Mesenchymal stem cell (in vitro differentiated cells and primary cell): ENCODE measurements around the gene HNRNPM.
A peak's percentile ranks its signal among the peaks of the same experiment; 100 is the strongest.

ENCODE experiments used
- DNase-seq: peaks from one replicate; pipeline ENCODE4 v3.0.0-alpha.2; 2013
- H2AFZ ChIP-seq: one replicate; pipeline ENCODE4 v1.6.1; 2013; ENCODE audit warnings: low read depth, mild to moderate bottlenecking, control low read depth, inconsistent platforms, low read length, moderate library complexity
- H2AK5ac ChIP-seq: 2 replicates; pipeline ENCODE4 v1.6.1; 2013; ENCODE audit warnings: low read length, moderate library complexity, mild to moderate bottlenecking, inconsistent platforms; ENCODE audit not compliant: severe bottlenecking
- H2BK120ac ChIP-seq: one replicate; pipeline ENCODE4 v1.6.1; 2013; ENCODE audit warnings: low read depth, mild to moderate bottlenecking, inconsistent platforms, low read length, moderate library complexity
- H2BK12ac ChIP-seq, 2 experiments: one replicate each; pipeline ENCODE4 v1.6.1; 2013; ENCODE audit warnings: inconsistent platforms in 2 of 2, low read length in 2 of 2, mild to moderate bottlenecking in 2 of 2, moderate library complexity in 2 of 2, control low read depth in 1 of 2
- H2BK15ac ChIP-seq: one replicate; pipeline ENCODE4 v1.6.1; 2013; ENCODE audit warnings: mild to moderate bottlenecking, low read depth, inconsistent platforms; ENCODE audit not compliant: poor library complexity, severe bottlenecking
- H2BK5ac ChIP-seq: 2 replicates; pipeline ENCODE4 v1.6.1; 2013; ENCODE audit warnings: low read depth, mild to moderate bottlenecking, low read length, control low read depth, inconsistent platforms; ENCODE audit not compliant: poor library complexity, severe bottlenecking
- H3K14ac ChIP-seq, 2 experiments: one replicate each; pipeline ENCODE4 v1.6.1; 2013; ENCODE audit warnings: inconsistent platforms in 2 of 2, low read length in 2 of 2, control low read depth in 1 of 2, mild to moderate bottlenecking in 1 of 2, moderate library complexity in 1 of 2
- H3K18ac ChIP-seq, 2 experiments: one replicate each; pipeline ENCODE4 v1.6.1; 2013; ENCODE audit warnings: inconsistent platforms in 2 of 2, low read length in 2 of 2, control low read depth in 1 of 2, low read depth in 1 of 2, mild to moderate bottlenecking in 1 of 2
- H3K23ac ChIP-seq, 2 experiments: one replicate each; pipeline ENCODE4 v1.6.1; 2013; ENCODE audit warnings: inconsistent platforms in 2 of 2, low read length in 2 of 2, mild to moderate bottlenecking in 2 of 2, moderate library complexity in 2 of 2, control low read depth in 1 of 2
- H3K27ac ChIP-seq: 2 replicates; pipeline ENCODE4 v1.5.1; 2013; ENCODE audit warnings: mild to moderate bottlenecking, moderate library complexity, low read length, control low read depth, inconsistent platforms; ENCODE audit not compliant: poor library complexity, severe bottlenecking
- H3K27me3 ChIP-seq, 2 experiments: 2 replicates each; pipeline versions ENCODE4 v1.6.1 to v1.7.0; 2013; ENCODE audit warnings: low read length in 2 of 2, mild to moderate bottlenecking in 2 of 2, moderate library complexity in 2 of 2, control low read depth in 1 of 2, inconsistent platforms in 1 of 2; ENCODE audit not compliant: control insufficient read depth in 1 of 2, insufficient read depth in 1 of 2
- H3K36me3 ChIP-seq, 2 experiments: 2 replicates each; pipeline versions ENCODE4 v1.6.1 to v1.7.0; 2013; ENCODE audit warnings: low read length in 2 of 2, control low read depth in 1 of 2, inconsistent platforms in 1 of 2, low read depth in 1 of 2, mild to moderate bottlenecking in 1 of 2; ENCODE audit not compliant: insufficient read depth in 2 of 2, control insufficient read depth in 1 of 2
- H3K4ac ChIP-seq, 2 experiments: one replicate each; pipeline ENCODE4 v1.6.1; 2013; ENCODE audit warnings: inconsistent platforms in 2 of 2, low read length in 2 of 2, mild to moderate bottlenecking in 2 of 2, moderate library complexity in 2 of 2, control low read depth in 1 of 2, low read depth in 1 of 2
- H3K4me1 ChIP-seq: 2 replicates; pipeline ENCODE4 v1.6.1; 2013; ENCODE audit warnings: low read depth, low read length, control low read depth; ENCODE audit not compliant: control insufficient read depth, insufficient read depth
- H3K4me2 ChIP-seq: 2 replicates; pipeline ENCODE4 v1.6.1; 2013; ENCODE audit warnings: low read length, mild to moderate bottlenecking, inconsistent platforms; ENCODE audit not compliant: poor library complexity, severe bottlenecking
- H3K4me3 ChIP-seq, 2 experiments: 2 replicates each; pipeline versions ENCODE4 v1.5.1 to v1.7.0; 2013; ENCODE audit warnings: low read length in 2 of 2, mild to moderate bottlenecking in 2 of 2, control low read depth in 1 of 2, low read depth in 1 of 2; ENCODE audit not compliant: insufficient read depth in 1 of 2
- H3K79me1 ChIP-seq: replicated peaks from 2 replicates; pipeline ENCODE4 v1.6.1; 2013; ENCODE audit warnings: mild to moderate bottlenecking, control low read depth, low read length, inconsistent platforms; ENCODE audit not compliant: poor library complexity, severe bottlenecking
- H3K9ac ChIP-seq: 2 replicates; pipeline ENCODE4 v1.7.0; 2013; ENCODE audit warnings: mild to moderate bottlenecking, low read length, moderate library complexity
- H3K9me3 ChIP-seq: 2 replicates; pipeline ENCODE4 v1.7.0; 2013; ENCODE audit warnings: mild to moderate bottlenecking, low read length; ENCODE audit not compliant: control insufficient read depth
- H4K8ac ChIP-seq: one replicate; pipeline ENCODE4 v1.6.1; 2013; ENCODE audit warnings: inconsistent platforms, mild to moderate bottlenecking, low read length, moderate library complexity
- H4K91ac ChIP-seq: one replicate; pipeline ENCODE4 v1.6.1; 2013; ENCODE audit warnings: mild to moderate bottlenecking, low read length, inconsistent platforms
- WGBS: methylation state at CpG from one replicate; pipeline ENCODE4 v1.1.7; 2013; ENCODE audit warnings: mixed read lengths; 5-methylcytosine and 5-hydroxymethylcytosine counted together

The HNRNPM gene

GRCh38 chr19:8511573-8512101, 66.9 kb downstream of the HNRNPM start:
- WGBS = 98% methylated on average over 45 of the region's 45 CpGs
- DNase-seq = no peak
- no peaks in the 10 kb centered on the region for H3K27me3 ChIP-seq
- H3K9me3 ChIP-seq = no peaks in the 10 kb centered on the region
- no peak overlapping the region for H3K4me3 ChIP-seq
- peak overlapping the region; percentile 50 for H4K8ac ChIP-seq
- H3K4me2 ChIP-seq = no peak overlapping the region
- no peak overlapping the region for H3K9ac ChIP-seq
- no peak overlapping the region for H3K23ac ChIP-seq
- peaks cover 19% of the 10 kb centered on the region for H3K4me1 ChIP-seq
- peaks cover 23% of the 10 kb centered on the region for H3K79me1 ChIP-seq
- no peak overlapping the region for H3K14ac ChIP-seq
- no peak overlapping the region for H2BK120ac ChIP-seq
- H2BK5ac ChIP-seq = no peak overlapping the region
- H2BK12ac ChIP-seq = no peak overlapping the region
- H3K27ac ChIP-seq = no peak overlapping the region
- no peak overlapping the region for H4K91ac ChIP-seq
- H2AK5ac ChIP-seq = peak overlapping the region; percentile 28
- no peak overlapping the region for H3K4ac ChIP-seq
- H3K36me3 ChIP-seq = peaks cover 6 to 42% of the 10 kb centered on the region in 2 experiments
- no peak overlapping the region for H2AFZ ChIP-seq
- no peak overlapping the region for H3K18ac ChIP-seq
- H2BK15ac ChIP-seq = no peak overlapping the region

GRCh38 chr19:8512115-8512967, 67.6 kb downstream of the HNRNPM start:
- Histone ChIP-seq H4K8ac (peak overlapping the region; percentile 86), H2BK12ac (peak overlapping the region in 1 of 2 experiments; percentile 51), H2BK120ac (peak overlapping the region; percentile 71), H3K23ac (peak overlapping the region in 1 of 2 experiments; percentile 47), H3K9me3 (no peaks in the 10 kb centered on the region), H3K14ac (peak overlapping the region in 1 of 2 experiments; percentile 11), H3K4me3 (peak overlapping the region in 1 of 2 experiments; percentile 76), H3K36me3 (peaks cover 6 to 42% of the 10 kb centered on the region in 2 experiments), H3K4me2 (no peak overlapping the region), H3K4ac (peak overlapping the region; percentile 11 to 97), H4K91ac (peak overlapping the region; percentile 98), H3K9ac (peak overlapping the region; percentile 94), H3K4me1 (peaks cover 19% of the 10 kb centered on the region), H3K27ac (no peak overlapping the region), H3K27me3 (no peaks in the 10 kb centered on the region), H3K18ac (peak overlapping the region in 1 of 2 experiments; percentile 1), H2AFZ (no peak overlapping the region), H2AK5ac (peak overlapping the region; percentile 51), H2BK5ac (no peak overlapping the region), H3K79me1 (peaks cover 23% of the 10 kb centered on the region), H2BK15ac (peak overlapping the region; percentile 12)
- DNase-seq = no peak
- 91% methylated on average over 21 of the region's 22 CpGs for WGBS

- Histone ChIP-seq H3K79me1 (peaks cover 23% of the 10 kb centered on the region), H3K4me2 (peak overlapping the region; percentile 49), H2BK12ac (peak overlapping the region in 1 of 2 experiments; percentile 84), H2BK5ac (no peak overlapping the region), H3K9me3 (no peaks in the 10 kb centered on the region), H3K4me1 (peaks cover 19% of the 10 kb centered on the region), H3K4ac (peak overlapping the region; percentile 83 to 97), H2AFZ (peak overlapping the region; percentile 42), H3K23ac (no peak overlapping the region), H3K27ac (peak overlapping the region; percentile 61), H3K18ac (peak overlapping the region; percentile 15 to 82), H4K91ac (peak overlapping the region; percentile 98), H3K14ac (peak overlapping the region in 1 of 2 experiments; percentile 79), H2AK5ac (peak overlapping the region; percentile 93), H2BK15ac (peak overlapping the region; percentile 38), H3K4me3 (peak overlapping the region; percentile 48 to 76), H3K9ac (peak overlapping the region; percentile 94), H3K27me3 (no peaks in the 10 kb centered on the region), H2BK120ac (peak overlapping the region; percentile 71), H4K8ac (peak overlapping the region; percentile 86), H3K36me3 (peaks cover 6 to 38% of the 10 kb centered on the region in 2 experiments)
- no peak for DNase-seq
- 75% methylated on average over 19 of the region's 19 CpGs for WGBS
These were observed 68.4 kb downstream of the HNRNPM start for GRCh38 chr19:8513036-8513686.
